Fibroblast of lung (primary cell): Measurements from ENCODE around the gene CLCN3.

Experiments used
- EZH2 ChIP-seq: IDR thresholded peaks from 2 replicates; pipeline ENCODE4 v1.5.1; 2012; ENCODE audit warnings: low read length, control low read depth, mild to moderate bottlenecking; ENCODE audit errors: missing control alignments
- TF ChIP-seq, protein P1 (sequence below), 2 donors: IDR thresholded peaks in 1 of 2; conservative IDR thresholded peaks in 1 of 2; 1 replicate in 1 of 2; 2 replicates in 1 of 2; pipeline ENCODE4 v1.5.1; 2011 to 2012; ENCODE audit warnings: low read length in 2 of 2, control low read depth in 1 of 2, inconsistent platforms in 1 of 2, low read depth in 1 of 2, mild to moderate bottlenecking in 1 of 2

- TF ChIP-seq, protein P1, sequence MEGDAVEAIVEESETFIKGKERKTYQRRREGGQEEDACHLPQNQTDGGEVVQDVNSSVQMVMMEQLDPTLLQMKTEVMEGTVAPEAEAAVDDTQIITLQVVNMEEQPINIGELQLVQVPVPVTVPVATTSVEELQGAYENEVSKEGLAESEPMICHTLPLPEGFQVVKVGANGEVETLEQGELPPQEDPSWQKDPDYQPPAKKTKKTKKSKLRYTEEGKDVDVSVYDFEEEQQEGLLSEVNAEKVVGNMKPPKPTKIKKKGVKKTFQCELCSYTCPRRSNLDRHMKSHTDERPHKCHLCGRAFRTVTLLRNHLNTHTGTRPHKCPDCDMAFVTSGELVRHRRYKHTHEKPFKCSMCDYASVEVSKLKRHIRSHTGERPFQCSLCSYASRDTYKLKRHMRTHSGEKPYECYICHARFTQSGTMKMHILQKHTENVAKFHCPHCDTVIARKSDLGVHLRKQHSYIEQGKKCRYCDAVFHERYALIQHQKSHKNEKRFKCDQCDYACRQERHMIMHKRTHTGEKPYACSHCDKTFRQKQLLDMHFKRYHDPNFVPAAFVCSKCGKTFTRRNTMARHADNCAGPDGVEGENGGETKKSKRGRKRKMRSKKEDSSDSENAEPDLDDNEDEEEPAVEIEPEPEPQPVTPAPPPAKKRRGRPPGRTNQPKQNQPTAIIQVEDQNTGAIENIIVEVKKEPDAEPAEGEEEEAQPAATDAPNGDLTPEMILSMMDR (conservative IDR thresholded peaks at IDR 0.05 in 1 of 2, IDR thresholded peaks at IDR 0.05 in 1 of 2; ENCODE audit: low read depth in 1 of 2, low read length in 2 of 2), result no peak
- no peak for TF ChIP-seq EZH2
These were observed 137.3 kb downstream of the CLCN3 start, which contains the start of gene HPF1 for GRCh38 chr4:169757575-169758184.
